B cell (primary cell): ENCODE data around the gene PLCB4. TPM values are rescaled to one million over a fixed set of nuclear protein-coding genes. Genes with fewer than 3 reads are reported as not detected.

Source experiments
- ATAC-seq: fragments of 200-7000 bp; cut with Tn5 transposase; one replicate; pipeline ENCODE4 v1.10.0; 2021; ENCODE audit warnings: low read depth, mild to moderate bottlenecking, moderate number of reproducible peaks, moderate library complexity
- CTCF ChIA-PET: fragments of 350-600 bp; sonication (Branson Sonifier 250); formaldehyde crosslinking; loops from one replicate; lab custom pipeline; 2021; ENCODE audit warnings: antibody characterized with exemption, inconsistent platforms; lab: Charles Lee
- POLR2A ChIA-PET: fragments of 350-600 bp; sonication (Branson Sonifier 250); formaldehyde crosslinking; loops from one replicate; lab custom pipeline; 2021; ENCODE audit warnings: antibody characterized with exemption; lab: Charles Lee
- DNase-seq: peaks from one replicate; pipeline ENCODE4 v3.0.0; 2013
- H2AFZ ChIP-seq: 2 replicates; pipeline ENCODE4 v1.6.1; 2012; ENCODE audit warnings: mild to moderate bottlenecking, low read depth, low read length; ENCODE audit not compliant: insufficient read depth, poor library complexity, severe bottlenecking
- H3K27ac ChIP-seq, 2 donors: 1 replicate in 1 of 2; 2 replicates in 1 of 2; pipeline ENCODE4 v1.5.1; 2012 to 2013; ENCODE audit warnings: low read length in 2 of 2, mild to moderate bottlenecking in 2 of 2, moderate library complexity in 1 of 2
- H3K27me3 ChIP-seq, 4 experiments: fragments of 200-600 bp in 1 of 4; sonication (generic) in 1 of 4; replicated peaks in 1 of 4; 1 replicate in 2 of 4; 2 replicates in 2 of 4; pipeline versions ENCODE4 v1.6.1 to v1.7.0; 2013 to 2016; ENCODE audit warnings: low read length in 3 of 4, mild to moderate bottlenecking in 2 of 4, mixed read lengths in 1 of 4, moderate library complexity in 1 of 4; ENCODE audit not compliant: insufficient read depth in 4 of 4, control insufficient read depth in 3 of 4; ENCODE audit errors: control extremely low read depth in 1 of 4
- H3K36me3 ChIP-seq, 2 experiments: replicated peaks in 1 of 2; 1 replicate in 1 of 2; 2 replicates in 1 of 2; pipeline versions ENCODE4 v1.6.1 to v1.7.1; 2013; ENCODE audit warnings: low read length in 1 of 2; ENCODE audit not compliant: insufficient read depth in 2 of 2, control insufficient read depth in 1 of 2; ENCODE audit errors: control extremely low read depth in 1 of 2, extremely low read depth in 1 of 2
- H3K4me1 ChIP-seq, 2 donors: fragments of 200-600 bp in 1 of 2; sonication (generic) in 1 of 2; 1 replicate in 1 of 2; 2 replicates in 1 of 2; pipeline versions ENCODE4 v1.5.1 to v1.6.1; 2013 to 2017; ENCODE audit warnings: low read length in 2 of 2; ENCODE audit not compliant: control insufficient read depth in 2 of 2, insufficient read depth in 2 of 2
- H3K4me2 ChIP-seq: replicated peaks from 2 replicates; pipeline ENCODE3; 2012; ENCODE audit warnings: mild to moderate bottlenecking, low read depth, low read length; ENCODE audit not compliant: poor library complexity, severe bottlenecking
- H3K4me3 ChIP-seq, 5 experiments: fragments of 200-600 bp in 1 of 5; sonication (generic) in 1 of 5; 1 replicate in 3 of 5; 2 replicates in 2 of 5; pipeline versions ENCODE4 v1.5.1 to v1.7.0; 2011 to 2016; ENCODE audit warnings: low read length in 4 of 5, mild to moderate bottlenecking in 4 of 5, low read depth in 2 of 5, control low read depth in 1 of 5, moderate library complexity in 1 of 5; ENCODE audit not compliant: insufficient read depth in 1 of 5; ENCODE audit errors: control extremely low read depth in 1 of 5, extremely low read depth in 1 of 5
- H3K79me2 ChIP-seq: fragments of 200-600 bp; sonication (generic); one replicate; pipeline ENCODE4 v1.6.0; 2016; ENCODE audit warnings: low read length; ENCODE audit not compliant: control insufficient read depth, insufficient read depth
- H3K9ac ChIP-seq: fragments of 200-600 bp; sonication (generic); 2 replicates; pipeline ENCODE4 v1.6.1; 2017; ENCODE audit warnings: mild to moderate bottlenecking, low read length, moderate library complexity
- H3K9me3 ChIP-seq, 3 donors: one replicate each; pipeline versions ENCODE4 v1.6.1 to v1.7.1; 2013; ENCODE audit warnings: low read length in 2 of 3; ENCODE audit not compliant: control insufficient read depth in 2 of 3, insufficient read depth in 1 of 3; ENCODE audit errors: control extremely low read depth in 1 of 3
- H4K20me1 ChIP-seq: 2 replicates; pipeline ENCODE4 v1.6.0; 2012; ENCODE audit warnings: mild to moderate bottlenecking, low read length; ENCODE audit not compliant: insufficient read depth, control insufficient read depth, poor library complexity, severe bottlenecking
- H3K27ac Mint-ChIP-seq: one replicate; pipeline ENCODE4 v1.8.0; 2021; ENCODE audit warnings: mixed read lengths
- H3K27me3 Mint-ChIP-seq: one replicate; pipeline ENCODE4 v1.8.0; 2021; ENCODE audit warnings: mixed read lengths
- H3K4me1 Mint-ChIP-seq: one replicate; pipeline ENCODE4 v1.8.0; 2021; ENCODE audit warnings: mixed read lengths
- H3K4me3 Mint-ChIP-seq: one replicate; pipeline ENCODE4 v1.8.0; 2021; ENCODE audit warnings: mixed read lengths
- H3K9me3 Mint-ChIP-seq: one replicate; pipeline ENCODE4 v1.8.0; 2022; ENCODE audit warnings: mixed read lengths; ENCODE audit not compliant: insufficient read depth
- CTCF ChIP-seq: fragments of 200-600 bp; IDR thresholded peaks from one replicate; pipeline ENCODE4 v1.8.0; 2022; ENCODE audit warnings: antibody characterized with exemption, mild to moderate bottlenecking
- EZH2 ChIP-seq: IDR thresholded peaks from 2 replicates; pipeline ENCODE4 v1.6.1; 2012; ENCODE audit warnings: borderline replicate concordance, low read depth, mild to moderate bottlenecking, moderate library complexity, low read length; ENCODE audit not compliant: insufficient read depth, poor library complexity, severe bottlenecking
- WGBS: methylation state at CpG from one replicate; pipeline ENCODE4 v1.1.5; 2013; ENCODE audit warnings: missing lambda C conversion rate; ENCODE audit not compliant: insufficient coverage; 5-methylcytosine and 5-hydroxymethylcytosine counted together
- intact Hi-C: fragments of 100-400 bp; cut with micrococcal nuclease; formaldehyde crosslinking; loops from one replicate; pipeline ENCODE4 v1.10.0; 2022
- polyA plus RNA-seq: library from polyadenylated mRNA; depleted of rRNA; stranded (reverse); fragments of >200 nt; gene quantifications from 2 replicates; pipeline ENCODE4 v1.2.3, GENCODE V29; 2012
- total RNA-seq, 2 donors: library from RNA; stranded (reverse); fragments of 120-200 nt in 1 of 2; gene quantifications; 1 replicate in 1 of 2; 2 replicates in 1 of 2; pipeline versions ENCODE4 v1.2.3 to v1.2.4, GENCODE V29; 2013 to 2022

Gene PLCB4
- total and polyA plus RNA-seq, 2 donors (not counting 1 experiment from before 2014, with no cell fraction given) = not detected

- Histone ChIP-seq H3K36me3 (no peaks in the 10 kb centered on the region), H3K4me2 (no peak overlapping the region), H3K9ac (no peak overlapping the region), H3K27ac (no peak overlapping the region), H2AFZ (no peak overlapping the region), H4K20me1 (no peaks in the 10 kb centered on the region), H3K4me3 (no peak overlapping the region), H3K9me3 (peaks cover 0 to 2% (median 0%) of the 10 kb centered on the region in 3 donors), H3K27me3 (peaks cover 0 to 6% (median 0%) of the 10 kb centered on the region in 4 experiments), H3K4me1 (no peaks in the 10 kb centered on the region), H3K79me2 (no peaks in the 10 kb centered on the region)
- Mint-ChIP-seq H3K4me1 (no peaks in the 10 kb centered on the region), H3K9me3 (peaks cover 2% of the 10 kb centered on the region), H3K4me3 (no peak overlapping the region), H3K27ac (no peak overlapping the region), H3K27me3 (peaks cover 15% of the 10 kb centered on the region)
- ATAC-seq (no peak), DNase-seq (no peak)
- no CpG with 5 or more reads among the region's 2 CpGs for WGBS
- TF ChIP-seq CTCF = no peak
- TF ChIP-seq EZH2 = no peak
- intact Hi-C loops = no loop called here
- POLR2A ChIA-PET = no interaction called here
- CTCF ChIA-PET = no interaction called here
Observed at GRCh38 chr20:9493803-9494202, 424.9 kb downstream of the PLCB4 start.

- H3K4me3 Mint-ChIP-seq = no peak overlapping the region
- POLR2A ChIA-PET = no interaction called here
Observed at GRCh38 chr20:9495701-9496100, 426.8 kb downstream of the PLCB4 start.

More at GRCh38 chr20:9495701-9496100, 426.8 kb downstream of the PLCB4 start:
- no peak for TF ChIP-seq CTCF
- TF ChIP-seq EZH2 = no peak
- DNase-seq (no peak), ATAC-seq (no peak)
- Histone ChIP-seq H2AFZ (no peak overlapping the region), H3K9me3 (peaks cover 0 to 2% (median 0%) of the 10 kb centered on the region in 3 donors), H3K27ac (no peak overlapping the region), H4K20me1 (no peaks in the 10 kb centered on the region), H3K4me3 (no peak overlapping the region), H3K27me3 (peaks cover 0 to 6% (median 0%) of the 10 kb centered on the region in 4 experiments), H3K4me1 (peaks cover 0 to 6% of the 10 kb centered on the region in 2 donors), H3K36me3 (no peaks in the 10 kb centered on the region), H3K9ac (no peak overlapping the region), H3K4me2 (no peak overlapping the region), H3K79me2 (no peaks in the 10 kb centered on the region)
- WGBS = no CpG with 5 or more reads among the region's 2 CpGs
- Mint-ChIP-seq H3K27ac (no peak overlapping the region), H3K27me3 (peaks cover 11% of the 10 kb centered on the region), H3K9me3 (peaks cover 2% of the 10 kb centered on the region), H3K4me1 (no peaks in the 10 kb centered on the region)
- intact Hi-C loops = no loop called here
- CTCF ChIA-PET = no interaction called here
